HepG2 (cell line): ENCODE results near the gene RREB1. TPM values are rescaled to one million over a fixed set of nuclear protein-coding genes. Genes with fewer than 3 reads are reported as not detected.

Experiments used
- ATF7 ChIP-seq, 2 experiments: fragments of 450-650 bp in 1 of 2; sonication (generic) in 1 of 2; formaldehyde crosslinking in 1 of 2; IDR thresholded peaks; 2 replicates each; pipeline versions ENCODE4 v1.4.0 to v1.6.1; 2016 to 2020; ENCODE audit warnings: antibody characterized with exemption in 1 of 2, mild to moderate bottlenecking in 1 of 2, missing genetic modification reagents in 1 of 2
- DNMT1 ChIP-seq: sonication (generic); formaldehyde crosslinking; IDR thresholded peaks from 2 replicates; pipeline ENCODE4 v1.5.1; 2020; ENCODE audit warnings: mild to moderate bottlenecking, missing genetic modification reagents
- FOXA1 ChIP-seq, 2 experiments: fragments of 450-650 bp in 1 of 2; sonication (generic) in 1 of 2; formaldehyde crosslinking in 1 of 2; IDR thresholded peaks; 2 replicates each; pipeline versions ENCODE4 v1.4.0 to v1.6.1; 2016 to 2020; ENCODE audit warnings: missing genetic modification reagents in 1 of 2
- GATAD1 ChIP-seq: IDR thresholded peaks from 2 replicates; pipeline ENCODE4 v1.6.1; 2016; ENCODE audit warnings: missing genetic modification reagents, missing compliant biosample characterization
- GZF1 ChIP-seq: sonication (generic); formaldehyde crosslinking; IDR thresholded peaks from 2 replicates; pipeline ENCODE4 v1.5.1; 2020; ENCODE audit warnings: mild to moderate bottlenecking, missing genetic modification reagents
- HNF1B ChIP-seq: sonication (generic); formaldehyde crosslinking; IDR thresholded peaks from 2 replicates; pipeline ENCODE4 v1.5.1; 2020; ENCODE audit warnings: mild to moderate bottlenecking, moderate library complexity, missing genetic modification reagents
- HOMEZ ChIP-seq: IDR thresholded peaks from 2 replicates; pipeline ENCODE4 v1.6.1; 2016; ENCODE audit warnings: low read depth
- HOXA9 ChIP-seq: sonication (generic); formaldehyde crosslinking; IDR thresholded peaks from 2 replicates; pipeline ENCODE4 v1.8.1; 2022; ENCODE audit warnings: missing genetic modification reagents, mild to moderate bottlenecking, moderate library complexity, borderline replicate concordance
- JARID2 ChIP-seq: sonication (generic); formaldehyde crosslinking; IDR thresholded peaks from 2 replicates; pipeline ENCODE4 v1.8.1; 2023; ENCODE audit warnings: missing genetic modification reagents, inconsistent platforms; ENCODE audit not compliant: insufficient replicate concordance
- RBM39 ChIP-seq: fragments of 200-400 bp; formaldehyde crosslinking; IDR thresholded peaks from one replicate; pipeline ENCODE4 v1.6.1; 2018; ENCODE audit warnings: antibody characterized with exemption, mild to moderate bottlenecking, low read depth, low read length; ENCODE audit not compliant: poor library complexity, severe bottlenecking
- RNF219 ChIP-seq: sonication (generic); formaldehyde crosslinking; IDR thresholded peaks from 2 replicates; pipeline ENCODE4 v1.5.0; 2020; ENCODE audit warnings: mild to moderate bottlenecking, missing genetic modification reagents
- SCMH1 ChIP-seq: sonication (generic); formaldehyde crosslinking; IDR thresholded peaks from 2 replicates; pipeline ENCODE4 v1.9.0; 2021; ENCODE audit warnings: missing genetic modification reagents, mild to moderate bottlenecking, borderline replicate concordance
- SOX5 ChIP-seq: IDR thresholded peaks from 2 replicates; pipeline ENCODE4 v1.6.1; 2016; ENCODE audit warnings: borderline replicate concordance
- TEAD3 ChIP-seq: optimal IDR thresholded peaks from 2 replicates; pipeline ENCODE3; 2016; ENCODE audit warnings: borderline replicate concordance
- THAP11 ChIP-seq: IDR thresholded peaks from 2 replicates; pipeline ENCODE4 v1.6.1; 2016; ENCODE audit warnings: missing biosample characterization, missing genetic modification reagents
- ZBTB21 ChIP-seq: sonication (generic); formaldehyde crosslinking; IDR thresholded peaks from 2 replicates; pipeline ENCODE4 v1.4.0; 2020; ENCODE audit warnings: missing genetic modification reagents
- ZBTB26 ChIP-seq: IDR thresholded peaks from 2 replicates; pipeline ENCODE4 v1.6.1; 2016; ENCODE audit warnings: missing compliant biosample characterization, missing genetic modification reagents, borderline replicate concordance
- ZBTB8A ChIP-seq: sonication (generic); formaldehyde crosslinking; IDR thresholded peaks from 2 replicates; pipeline ENCODE4 v1.4.0; 2020; ENCODE audit warnings: mild to moderate bottlenecking, low read depth, missing genetic modification reagents, borderline replicate concordance
- ZIK1 ChIP-seq: sonication (generic); formaldehyde crosslinking; IDR thresholded peaks from 2 replicates; pipeline ENCODE4 v1.5.0; 2020; ENCODE audit warnings: mild to moderate bottlenecking, low read depth, missing genetic modification reagents, borderline replicate concordance
- ZNF24 ChIP-seq: fragments of 450-650 bp; IDR thresholded peaks from 2 replicates; pipeline ENCODE4 v1.6.1; 2017; ENCODE audit warnings: antibody characterized with exemption, mild to moderate bottlenecking
- ZNF577 ChIP-seq: sonication (generic); formaldehyde crosslinking; IDR thresholded peaks from 2 replicates; pipeline ENCODE4 v1.4.0; 2020; ENCODE audit warnings: mild to moderate bottlenecking, low read depth, missing genetic modification reagents, borderline replicate concordance
- ZNF605 ChIP-seq: sonication (generic); formaldehyde crosslinking; IDR thresholded peaks from 2 replicates; pipeline ENCODE4 v1.8.0; 2022; ENCODE audit warnings: mild to moderate bottlenecking, missing genetic modification reagents
- ZNF713 ChIP-seq: sonication (generic); formaldehyde crosslinking; IDR thresholded peaks from 2 replicates; pipeline ENCODE4 v1.4.0; 2020; ENCODE audit warnings: mild to moderate bottlenecking, missing genetic modification reagents
- polyA plus RNA-seq, 8 experiments: library from polyadenylated mRNA; depleted of rRNA in 3 of 8; stranded (reverse) in 7 of 8; unstranded in 1 of 8; fragments of >200 nt; fragmentation: Illumina TruSeq in 4 of 8; extraction: Trizol in 4 of 8; gene quantifications; 2 replicates each; pipeline versions ENCODE4 v1.2.1 to v1.2.3, GENCODE V29; 2011 to 2016; ENCODE audit warnings: low read depth in 4 of 8, missing spikeins in 1 of 8, mixed read lengths in 1 of 8; ENCODE audit not compliant: insufficient read depth in 1 of 8
- total RNA-seq, 5 experiments: library from RNA; depleted of rRNA; stranded (reverse); fragments of >200 nt; fragmentation: Illumina TruSeq; extraction: Trizol; gene quantifications; 2 replicates each; pipeline ENCODE4 v1.2.3, GENCODE V29; 2016; ENCODE audit warnings: low read depth in 1 of 5

Gene RREB1
- total and polyA plus RNA-seq, 2 of the 13 experiments (the other 11 are each of a cell fraction or from before 2014, with no cell fraction given) = 6.1 to 23.2 TPM

GRCh38 chr6:7106752-7107577 lies 796 bp upstream of the RREB1 start (continued):
- TF ChIP-seq HOXA9 = no peak
- TF ChIP-seq DNMT1 (CRISPR knock-in tag) = no peak
- peak; percentile 71; the same call in 1 of the 2 replicates for TF ChIP-seq ZBTB8A (CRISPR knock-in tag)
- TF ChIP-seq SCMH1 (CRISPR knock-in tag) = no peak
- TF ChIP-seq ZNF713 (CRISPR knock-in tag) = 0 out of 2 replicates have a peak, but pooled peaks have one; percentile 43
- TF ChIP-seq ZBTB26 (CRISPR knock-in tag) = 0 out of 2 replicates have a peak, but pooled peaks have one; percentile 11
- TF ChIP-seq ZNF605 (CRISPR knock-in tag) = no peak
- TF ChIP-seq RNF219 = no peak
- no peak for TF ChIP-seq THAP11 (CRISPR knock-in tag)
- TF ChIP-seq HOMEZ = no peak
- TF ChIP-seq GZF1 = no peak
- TF ChIP-seq RBM39 = no peak
- no peak for TF ChIP-seq JARID2
- TF ChIP-seq SOX5 (CRISPR knock-in tag) = no peak
- no peak for TF ChIP-seq ZIK1 (CRISPR knock-in tag)
- TF ChIP-seq TEAD3 = peak; percentile 13
- TF ChIP-seq FOXA1 (IDR thresholded peaks at IDR 0.05) = no peak
- TF ChIP-seq FOXA1 (CRISPR knock-in tag; IDR thresholded peaks at IDR 0.05) = peak; percentile 5; the same call in 1 of the 2 replicates
- no peak for TF ChIP-seq GATAD1 (CRISPR knock-in tag)
- no peak for TF ChIP-seq HNF1B
- no peak for TF ChIP-seq ZNF24
- no peak for TF ChIP-seq ZNF577 (CRISPR knock-in tag)
- TF ChIP-seq ZBTB21 = no peak
- TF ChIP-seq ATF7 (IDR thresholded peaks at IDR 0.05) = no peak
- TF ChIP-seq ATF7 (CRISPR knock-in tag; IDR thresholded peaks at IDR 0.05) = no peak
